HepG2 (cell line): ENCODE results near the gene KRABD2.

Experiments
- ATAC-seq: fragments of 200-7000 bp; cut with Tn5 transposase; 3 replicates; pipeline ENCODE4 v1.9.1; 2020; ENCODE audit warnings: mild to moderate bottlenecking, moderate library complexity
- BruUV-seq: library from RNA; stranded (reverse); fragments of 400-500 nt; replicated peaks from 2 replicates; lab custom pipeline; 2021; lab: Mats Ljungman, UMichigan
- CTCF ChIA-PET: fragments of 300-600 bp; formaldehyde crosslinking; extraction: SDS; loops from one replicate; lab custom pipeline; 2021; ENCODE audit warnings: low total read pairs, inconsistent platforms, low intra/inter-chr PET ratio; lab: Yijun Ruan, JAX
- POLR2A ChIA-PET: fragments of 350-600 bp; sonication (Branson Sonifier 250); formaldehyde crosslinking; loops from one replicate; lab custom pipeline; 2020; ENCODE audit warnings: antibody characterized with exemption, inconsistent platforms; lab: Yijun Ruan, JAX
- DNase-seq: peaks from one replicate; pipeline ENCODE4 v3.0.0-alpha.2; 2015; ENCODE audit warnings: low spot score
- FAIRE-seq: peaks from 3 replicates; lab custom pipeline; 2011; peaks lifted over from hg19 to GRCh38; lab: Jason Lieb, UNC
- H2AFZ ChIP-seq: one replicate; pipeline ENCODE4 v1.6.1; 2011; ENCODE audit warnings: low read length, inconsistent platforms
- H3K27ac ChIP-seq: fragments of 300-600 bp; 3 replicates; pipeline ENCODE4 v1.8.0; 2011; ENCODE audit warnings: mixed run types, mild to moderate bottlenecking, mixed read lengths, low read length, inconsistent platforms; ENCODE audit not compliant: insufficient read depth; ENCODE audit errors: extremely low read length
- H3K27me3 ChIP-seq, 2 experiments: fragments of 200-600 bp in 1 of 2; 2 replicates in 1 of 2; 3 replicates in 1 of 2; pipeline versions ENCODE4 v1.6.0 to v1.8.0; 2011; ENCODE audit warnings: low read length in 2 of 2, mild to moderate bottlenecking in 2 of 2, moderate library complexity in 2 of 2, inconsistent platforms in 1 of 2; ENCODE audit not compliant: insufficient read depth in 2 of 2, control insufficient read depth in 1 of 2
- H3K36me3 ChIP-seq, 2 experiments: fragments of 200-600 bp in 1 of 2; replicated peaks in 1 of 2; 2 replicates in 1 of 2; 3 replicates in 1 of 2; pipeline versions ENCODE4 v1.5.1 to v1.8.0; 2011; ENCODE audit warnings: low read length in 2 of 2, inconsistent platforms in 1 of 2; ENCODE audit not compliant: insufficient read depth in 2 of 2, control insufficient read depth in 1 of 2
- H3K4me1 ChIP-seq: 2 replicates; pipeline ENCODE4 v1.5.1; 2012; ENCODE audit warnings: low read length, inconsistent platforms; ENCODE audit not compliant: insufficient read depth
- H3K4me2 ChIP-seq: 2 replicates; pipeline ENCODE4 v1.6.0; 2011; ENCODE audit warnings: low read depth, low read length, inconsistent platforms
- H3K4me3 ChIP-seq, 3 experiments: fragments of 200-600 bp in 1 of 3; sonication (generic), shearing (Covaris generic) in 1 of 3; replicated peaks in 1 of 3; 2 replicates each; pipeline ENCODE4 v1.5.1; 2011 to 2016; ENCODE audit warnings: low read length in 3 of 3, inconsistent platforms in 2 of 3, low read depth in 2 of 3, mild to moderate bottlenecking in 2 of 3, control low read depth in 1 of 3, mixed read lengths in 1 of 3; ENCODE audit not compliant: insufficient read depth in 1 of 3
- H3K79me2 ChIP-seq: one replicate; pipeline ENCODE4 v1.6.1; 2011; ENCODE audit warnings: low read length, inconsistent platforms; ENCODE audit not compliant: insufficient read depth
- H3K9ac ChIP-seq: 2 replicates; pipeline ENCODE4 v1.6.0; 2011; ENCODE audit warnings: mild to moderate bottlenecking, low read depth, low read length, inconsistent platforms; ENCODE audit not compliant: insufficient read depth
- H3K9me3 ChIP-seq: 2 replicates; pipeline ENCODE4 v1.5.1; 2012; ENCODE audit warnings: mild to moderate bottlenecking, low read length
- H4K20me1 ChIP-seq: 2 replicates; pipeline ENCODE4 v1.6.0; 2011; ENCODE audit warnings: inconsistent platforms, mild to moderate bottlenecking, low read length, moderate library complexity; ENCODE audit not compliant: insufficient read depth
- CBX2 ChIP-seq, 2 experiments: fragments of 200-600 bp in 1 of 2; sonication (generic); formaldehyde crosslinking in 1 of 2; IDR thresholded peaks; 2 replicates each; pipeline versions ENCODE4 v1.7.0 to v1.8.1; 2018 to 2022; ENCODE audit warnings: low read depth in 2 of 2, low read length in 1 of 2, mild to moderate bottlenecking in 1 of 2, missing genetic modification reagents in 1 of 2
- FOXP4 ChIP-seq: sonication (generic); formaldehyde crosslinking; IDR thresholded peaks from 2 replicates; pipeline ENCODE4 v1.4.0; 2020; ENCODE audit warnings: missing genetic modification reagents
- HINFP ChIP-seq: sonication (generic); formaldehyde crosslinking; IDR thresholded peaks from 2 replicates; pipeline ENCODE4 v1.4.0; 2020; ENCODE audit warnings: low read depth, mild to moderate bottlenecking, missing genetic modification reagents
- MBD4 ChIP-seq: IDR thresholded peaks from 2 replicates; pipeline ENCODE4 v1.6.1; 2012; ENCODE audit warnings: low read length, inconsistent platforms, borderline replicate concordance
- NFE2L2 ChIP-seq: fragments of 150-350 bp; IDR thresholded peaks from 2 replicates; pipeline ENCODE4 v1.6.1; 2014; ENCODE audit warnings: low read length
- NFKB2 ChIP-seq: sonication (generic); formaldehyde crosslinking; IDR thresholded peaks from 2 replicates; pipeline ENCODE4 v1.4.0; 2020; ENCODE audit warnings: missing genetic modification reagents, borderline replicate concordance
- NFKBIZ ChIP-seq: IDR thresholded peaks from 2 replicates; pipeline ENCODE4 v1.6.1; 2018; ENCODE audit warnings: missing genetic modification reagents, missing compliant biosample characterization
- NFYC ChIP-seq: IDR thresholded peaks from 2 replicates; pipeline ENCODE4 v1.6.1; 2016; ENCODE audit warnings: missing genetic modification reagents, missing compliant biosample characterization
- NR1H2 ChIP-seq: sonication (generic); formaldehyde crosslinking; IDR thresholded peaks from 2 replicates; pipeline ENCODE4 v1.8.1; 2022; ENCODE audit warnings: low read depth, missing genetic modification reagents, borderline replicate concordance
- PITX1 ChIP-seq: sonication (generic); formaldehyde crosslinking; IDR thresholded peaks from 2 replicates; pipeline ENCODE4 v1.5.1; 2020; ENCODE audit warnings: mild to moderate bottlenecking, missing genetic modification reagents
- ZBTB43 ChIP-seq: sonication (generic); formaldehyde crosslinking; conservative IDR thresholded peaks from 2 replicates; pipeline ENCODE4 v1.4.0; 2020; ENCODE audit warnings: missing genetic modification reagents
- ZNF576 ChIP-seq: sonication (generic); formaldehyde crosslinking; IDR thresholded peaks from 2 replicates; pipeline ENCODE4 v1.4.0; 2020; ENCODE audit warnings: mild to moderate bottlenecking, missing genetic modification reagents
- ZNF597 ChIP-seq: sonication (generic); formaldehyde crosslinking; IDR thresholded peaks from 2 replicates; pipeline ENCODE4 v1.5.0; 2020; ENCODE audit warnings: missing genetic modification reagents
- ZNF788 ChIP-seq: sonication (generic); formaldehyde crosslinking; IDR thresholded peaks from 2 replicates; pipeline ENCODE4 v1.5.0; 2020; ENCODE audit warnings: mild to moderate bottlenecking, missing genetic modification reagents, borderline replicate concordance
- WGBS: methylation state at CpG from one replicate; pipeline ENCODE4 v1.1.6; 2017; ENCODE audit warnings: low lambda C conversion rate; 5-methylcytosine and 5-hydroxymethylcytosine counted together
- in situ Hi-C: cut with HindIII; loops from 2 replicates; pipeline ENCODE4 v1.10.0; 2017; ENCODE audit warnings: low pct_unique_long_range_greater_than_20kb; ENCODE audit not compliant: extremely low pct_ligation_motif_present
- intact Hi-C: fragments of 100-400 bp; cut with micrococcal nuclease; formaldehyde crosslinking; loops from one replicate; pipeline ENCODE4 v1.10.0; 2022; ENCODE audit not compliant: unreplicated experiment

Gene KRABD2

GRCh38 chr17:8353736-8354135 is 22.8 kb downstream of the KRABD2 start:
- no peaks in the 10 kb centered on the region for H4K20me1 ChIP-seq
- BruUV-seq: no TSS peak
- WGBS: 18% methylated on average over 7 of the region's 7 CpGs
- no peak overlapping the region for H3K4me3 ChIP-seq
- no peak overlapping the region for H3K4me2 ChIP-seq
- POLR2A ChIA-PET: no interaction called here
- no peaks in the 10 kb centered on the region for H3K36me3 ChIP-seq
- H3K79me2 ChIP-seq: no peaks in the 10 kb centered on the region
- H2AFZ ChIP-seq: no peak overlapping the region
- CTCF ChIA-PET: no interaction called here
- TF ChIP-seq NFKBIZ (CRISPR knock-in tag) (no peak), PITX1 (no peak), ZNF788 (CRISPR knock-in tag) (no peak), NR1H2 (CRISPR knock-in tag) (no peak), ZNF597 (CRISPR knock-in tag) (no peak), MBD4 (no peak), NFE2L2 (no peak), NFKB2 (CRISPR knock-in tag) (no peak), NFYC (CRISPR knock-in tag) (no peak), FOXP4 (no peak), ZNF576 (CRISPR knock-in tag) (no peak), ZBTB43 (CRISPR knock-in tag) (no peak), CBX2 (IDR thresholded peaks at IDR 0.05; ENCODE audit: low read depth, low read length) (no peak), CBX2 (CRISPR knock-in tag; IDR thresholded peaks at IDR 0.05; ENCODE audit: low read depth) (no peak), HINFP (no peak)
- no peak overlapping the region for H3K9ac ChIP-seq
- ATAC-seq: no peak
- no peak for FAIRE-seq
- DNase-seq: no peak
- no peaks in the 10 kb centered on the region for H3K4me1 ChIP-seq
- H3K27me3 ChIP-seq: peaks cover 0 to 5% of the 10 kb centered on the region in 2 experiments; a peak in 2 of 5 replicates
- in situ Hi-C loops (no loop called here), intact Hi-C loops (no loop called here)
- H3K9me3 ChIP-seq: no peaks in the 10 kb centered on the region
- H3K27ac ChIP-seq: no peak overlapping the region
